ENCODE data around the gene NCKAP5. TPM values are rescaled to one million over a fixed set of nuclear protein-coding genes. Genes with fewer than 3 reads are reported as not detected.

The NCKAP5 gene
- total and polyA plus RNA-seq, 2 of the 8 experiments (the other 6 are each of a cell fraction or from before 2014, with no cell fraction given): 0.27 to 0.86 TPM

- H3K27me3 ChIP-seq (replicated peaks in 1 of 4; ENCODE audit: control insufficient read depth in 3 of 4, extremely low read depth in 1 of 4, insufficient read depth in 3 of 4, low read length in 3 of 4): no peaks in the 10 kb centered on the region
- no peak overlapping the region for H2AK5ac ChIP-seq (ENCODE audit: low read depth, low read length)
- no peak overlapping the region for H2BK12ac ChIP-seq (ENCODE audit: low read depth, low read length)
- H2AFZ ChIP-seq (ENCODE audit: low read length): no peak overlapping the region
- H3K9me3 ChIP-seq (ENCODE audit: insufficient read depth in 2 of 2, low read depth in 1 of 2, low read length in 1 of 2): no peaks in the 10 kb centered on the region
- H3K27ac ChIP-seq (ENCODE audit: low read depth, low read length): no peak overlapping the region
- H3K79me2 ChIP-seq (ENCODE audit: control insufficient read depth in 1 of 2, insufficient read depth in 2 of 2, low read length in 2 of 2): no peaks in the 10 kb centered on the region
- CTCF ChIA-PET (ENCODE audit: partially characterized antibody): interaction anchor here (0.8 to 0.9 kb wide), 2 partner anchors 10 to 222 kb away, joined by 3 read pairs; no protein-coding TSS in a partner anchor
- FAIRE-seq: no peak
- no peak overlapping the region for H2BK5ac ChIP-seq (ENCODE audit: low read depth, low read length)
- H3K79me1 ChIP-seq (ENCODE audit: low read depth, low read length): no peaks in the 10 kb centered on the region
- no peak overlapping the region for H4K8ac ChIP-seq (ENCODE audit: extremely low read depth, insufficient read depth, low read length)
- H3K14ac ChIP-seq (ENCODE audit: insufficient read length): no peak overlapping the region
- H4K5ac ChIP-seq (ENCODE audit: insufficient read length, low read depth, low read length): no peak overlapping the region
- 95% methylated on average over 5 of the region's 5 CpGs; no CpG with 5 or more reads in 1 of the 2 experiments for WGBS, 2 experiments (ENCODE audit: extremely low coverage in 1 of 2, insufficient coverage in 1 of 2, insufficient read length in 1 of 2, insufficient replicate concordance in 2 of 2, low coverage in 1 of 2, low lambda C conversion rate in 2 of 2, missing lambda C conversion rate in 1 of 2)
- no peak overlapping the region for H3K4me3 ChIP-seq (ENCODE audit: extremely low read depth in 1 of 4, insufficient read depth in 2 of 4, low read depth in 3 of 4, low read length in 4 of 4)
- H2BK20ac ChIP-seq (ENCODE audit: low read length): no peak overlapping the region
- H3K18ac ChIP-seq (ENCODE audit: extremely low read depth, low read length): no peak overlapping the region
- no peak overlapping the region for H3K4me2 ChIP-seq (ENCODE audit: insufficient read depth in 1 of 2, low read depth in 2 of 2, low read length in 2 of 2)
- no peak overlapping the region for H2BK120ac ChIP-seq (replicated peaks; ENCODE audit: low read depth, low read length)
- H3K4ac ChIP-seq (replicated peaks; ENCODE audit: insufficient read length, low read depth, low read length): no peak overlapping the region
- H4K20me1 ChIP-seq (replicated peaks in 1 of 2; ENCODE audit: control insufficient read depth in 1 of 2, insufficient read depth in 2 of 2, low read length in 2 of 2): no peaks in the 10 kb centered on the region
- no peak overlapping the region for H4K91ac ChIP-seq (replicated peaks; ENCODE audit: insufficient read length, low read length)
- POLR2A ChIA-PET (ENCODE audit: partially characterized antibody): no interaction called here
- TF ChIP-seq TAF7 (optimal IDR thresholded peaks at IDR 0.05; ENCODE audit: borderline replicate concordance, low read depth, low read length) (no peak), PHF8 (conservative IDR thresholded peaks at IDR 0.05; ENCODE audit: low read depth, low read length) (no peak)
- no peak overlapping the region for H3K56ac ChIP-seq (replicated peaks; ENCODE audit: insufficient read length, low read depth, low read length)
- no peak overlapping the region for H3K23ac ChIP-seq (ENCODE audit: insufficient read length)
- H3K4me1 ChIP-seq (replicated peaks in 1 of 4; ENCODE audit: control insufficient read depth in 3 of 4, insufficient read depth in 4 of 4, low read length in 3 of 4): no peaks in the 10 kb centered on the region
- no peak overlapping the region for H2BK15ac ChIP-seq (ENCODE audit: low read length)
- H3K23me2 ChIP-seq (ENCODE audit: low read depth, low read length): no peaks in the 10 kb centered on the region
- no peak for DNase-seq (ENCODE audit: low read depth in 1 of 2, low spot score in 2 of 2)
- H3K9ac ChIP-seq (replicated peaks in 1 of 4; ENCODE audit: extremely low read depth in 1 of 4, low read depth in 3 of 4, low read length in 3 of 4): no peak overlapping the region
- no peaks in the 10 kb centered on the region for H3K36me3 ChIP-seq (ENCODE audit: control insufficient read depth in 2 of 4, insufficient read depth in 4 of 4, low read length in 3 of 4)
Measured at GRCh38 chr2:133486771-133487191, 81.5 kb downstream of the NCKAP5 start.
